Ectodermal cell (in vitro differentiated cells): ENCODE measurements around the gene CIP2A.

Experiments
- H3K27ac ChIP-seq: 2 replicates; pipeline ENCODE4 v1.7.0; 2013; ENCODE audit warnings: mild to moderate bottlenecking, low read depth, low read length; ENCODE audit not compliant: insufficient read depth, poor library complexity, severe bottlenecking
- H3K27me3 ChIP-seq: 2 replicates; pipeline ENCODE4 v1.7.0; 2013; ENCODE audit warnings: mild to moderate bottlenecking, low read length; ENCODE audit not compliant: insufficient read depth, control insufficient read depth, poor library complexity, severe bottlenecking
- H3K36me3 ChIP-seq: one replicate; pipeline ENCODE4 v1.7.0; 2013; ENCODE audit warnings: low read length; ENCODE audit not compliant: control insufficient read depth, insufficient read depth
- H3K4me1 ChIP-seq: one replicate; pipeline ENCODE4 v1.7.0; 2013; ENCODE audit warnings: low read length; ENCODE audit not compliant: control insufficient read depth, insufficient read depth
- H3K4me3 ChIP-seq: 2 replicates; pipeline ENCODE4 v1.7.0; 2013; ENCODE audit warnings: low read depth, low read length, control low read depth; ENCODE audit not compliant: insufficient read depth
- H3K9me3 ChIP-seq: 2 replicates; pipeline ENCODE4 v1.7.0; 2013; ENCODE audit warnings: mild to moderate bottlenecking, low read length, moderate library complexity; ENCODE audit not compliant: control insufficient read depth
- WGBS, 2 experiments: methylation state at CpG; one replicate each; pipeline ENCODE4 v1.1.7; 2013; ENCODE audit warnings: missing lambda C conversion rate in 2 of 2; 5-methylcytosine and 5-hydroxymethylcytosine counted together

Gene CIP2A

GRCh38 chr3:108500728-108501127, 88.5 kb downstream of the CIP2A start:
- Histone ChIP-seq H3K4me1 (no peaks in the 10 kb centered on the region), H3K27me3 (no peaks in the 10 kb centered on the region), H3K9me3 (no peaks in the 10 kb centered on the region), H3K36me3 (no peaks in the 10 kb centered on the region), H3K27ac (no peak overlapping the region), H3K4me3 (no peak overlapping the region)
- WGBS, 2 experiments = 88% methylated on average over 1 of the region's 1 CpG
